DMS 273 treated with DMSO at 0.1 percent for 48 hours (cell line): ENCODE data around the gene NR1H3.
"Not testable (repeated sequence)": the region's sequence is repeated elsewhere in the genome, so short reads cannot be mapped to it uniquely, and the experiment has no call there.

Experiments
- DNase-seq: peaks from one replicate; lab custom pipeline; 2025; lab: John Stamatoyannopoulos, UW

The NR1H3 gene

GRCh38 chr11:47257517-47258316 lies at the start of gene NR1H3:
NR1H3 (plus strand) TSS chr11:47257996; CDS start chr11:47259217, 1,221 bp downstream.
- DNase-seq: no peak

DNA sequence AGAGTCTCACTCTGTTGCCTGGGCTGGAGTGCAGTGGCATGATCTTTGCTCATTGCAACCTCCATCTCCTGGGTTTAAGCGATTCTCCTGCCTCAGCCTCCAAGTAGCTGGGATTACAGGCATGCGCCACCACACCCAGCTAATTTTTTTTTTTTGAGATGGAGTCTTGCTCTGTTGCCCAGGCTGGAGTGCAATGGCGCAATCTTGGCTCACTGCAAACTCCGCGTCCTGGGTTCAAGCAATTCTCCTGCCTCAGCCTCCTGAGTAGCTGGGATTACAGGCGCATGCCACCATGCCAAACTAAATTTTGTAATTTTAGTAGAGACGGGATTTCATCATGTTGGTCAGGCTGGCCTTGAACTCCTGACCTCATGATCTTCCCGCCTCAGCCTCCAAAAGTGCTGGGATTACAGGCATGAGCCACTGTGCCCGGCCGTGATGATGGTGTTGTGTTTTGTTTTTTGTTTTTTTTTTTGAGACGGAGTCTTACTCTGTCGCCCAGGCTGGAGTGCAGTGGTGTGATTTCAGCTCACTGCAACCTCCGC lies 49.7 kb upstream of the NR1H3 start:
- DNase-seq: not testable (repeated sequence)

DNA sequence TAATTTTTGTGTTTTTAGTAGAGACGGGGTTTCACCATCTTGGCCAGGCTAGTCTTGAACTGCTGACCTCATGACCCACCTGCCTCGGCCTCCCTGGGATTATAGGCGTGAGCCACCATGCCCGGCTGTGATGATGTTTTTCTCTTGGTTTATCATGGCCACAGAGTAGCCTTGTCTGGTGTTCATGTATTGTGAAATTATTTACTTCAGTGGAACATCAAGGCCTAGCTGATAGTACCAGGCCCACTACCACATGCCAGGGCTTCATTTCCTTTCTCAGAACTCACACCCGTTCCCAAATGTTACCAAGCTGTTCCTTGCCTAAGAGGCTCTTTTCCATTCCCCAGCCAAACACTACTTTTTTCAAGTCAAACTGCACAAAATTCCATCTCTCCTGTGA lies 49.2 kb upstream of the NR1H3 start:
- DNase-seq: no peak

GRCh38 chr11:47212938-47213337 lies 44.9 kb upstream of the NR1H3 start:
- DNase-seq: no peak

DNA sequence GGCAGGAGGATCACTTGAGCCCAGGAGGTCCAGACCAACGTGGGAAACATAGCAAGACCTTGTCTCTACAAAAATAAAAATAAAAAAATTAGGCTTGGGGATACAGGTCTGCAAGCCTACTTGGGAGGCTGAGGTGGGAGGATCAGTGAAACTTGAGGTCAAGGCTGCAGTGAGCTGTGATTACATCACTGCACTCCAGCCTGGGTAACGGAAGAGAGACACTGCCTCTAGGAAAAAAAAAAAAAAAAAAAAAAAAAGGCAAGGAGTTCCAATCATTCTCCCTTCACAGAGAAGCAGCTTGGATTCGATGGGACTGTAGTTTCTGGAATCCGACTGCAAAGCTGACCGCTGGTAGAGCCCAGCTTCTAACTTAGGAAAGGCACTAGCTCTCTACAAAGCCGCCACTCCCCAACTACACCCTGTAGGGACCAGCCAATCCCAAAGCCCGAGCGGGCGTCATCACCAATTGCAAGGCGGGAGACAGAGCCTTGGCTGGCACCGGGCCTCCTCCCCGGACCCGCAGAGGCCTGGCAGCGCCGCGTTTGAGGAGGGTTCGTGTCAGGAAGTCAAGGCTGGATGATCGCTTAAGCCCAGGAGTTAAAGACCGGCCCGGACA lies 43.7 kb upstream of the NR1H3 start:
- DNase-seq: peak; percentile 73

GRCh38 chr11:47215366-47215910 lies 42.4 kb upstream of the NR1H3 start:
- DNase-seq: no peak

DNA sequence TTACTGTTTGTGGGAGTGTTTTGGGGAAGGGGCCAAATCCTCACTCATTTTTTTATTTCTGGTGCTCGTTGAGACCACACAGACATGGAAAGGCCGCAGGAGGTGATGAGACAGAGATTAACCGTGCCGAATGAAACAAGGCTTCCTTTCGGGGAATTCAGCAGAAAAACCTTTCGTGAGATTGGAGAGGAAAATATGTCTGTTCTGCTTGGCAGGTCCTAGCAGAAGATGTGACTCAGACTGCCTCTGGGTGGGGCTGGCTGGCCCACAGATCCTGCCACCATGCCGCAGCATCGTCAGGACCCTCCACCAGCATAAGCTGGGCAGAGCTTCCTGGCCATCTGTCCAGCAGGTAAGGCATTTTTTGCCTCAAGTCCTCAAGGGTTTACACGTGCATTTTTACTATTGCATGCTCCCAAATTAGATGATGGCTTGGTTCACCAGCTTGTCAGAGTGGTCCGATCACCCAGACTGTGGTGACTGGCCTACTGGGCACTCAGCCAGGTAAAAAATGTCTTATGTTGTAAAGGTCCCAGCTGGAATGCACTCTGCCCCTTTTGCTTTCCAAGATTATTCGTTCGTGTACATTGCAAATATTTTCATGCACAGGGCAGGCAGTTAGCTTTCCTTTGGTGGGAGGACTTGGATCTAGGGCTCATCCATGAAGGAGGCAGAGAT lies 41.5 kb upstream of the NR1H3 start:
- DNase-seq: no peak

DNA sequence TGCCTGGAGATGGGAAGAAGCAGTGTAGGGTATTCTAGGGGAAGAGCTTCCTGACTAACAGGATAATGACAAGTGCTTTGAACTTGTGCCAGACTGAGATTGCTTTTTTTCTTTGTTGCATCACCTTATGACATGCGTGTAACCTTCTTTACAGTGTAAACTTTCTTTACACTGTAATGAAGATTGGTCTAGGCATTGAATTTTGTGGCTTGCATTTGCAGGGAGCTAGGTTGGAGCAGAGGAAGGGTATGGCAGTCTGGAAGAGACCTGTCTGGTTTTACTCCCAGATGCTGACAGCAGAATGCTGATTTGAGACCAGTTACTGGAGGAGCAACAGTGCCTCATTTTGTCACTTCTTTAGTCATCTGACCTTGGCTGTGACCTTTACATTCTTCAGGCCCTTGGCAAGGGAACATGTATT lies 37.4 kb upstream of the NR1H3 start:
- no peak for DNase-seq

DNA sequence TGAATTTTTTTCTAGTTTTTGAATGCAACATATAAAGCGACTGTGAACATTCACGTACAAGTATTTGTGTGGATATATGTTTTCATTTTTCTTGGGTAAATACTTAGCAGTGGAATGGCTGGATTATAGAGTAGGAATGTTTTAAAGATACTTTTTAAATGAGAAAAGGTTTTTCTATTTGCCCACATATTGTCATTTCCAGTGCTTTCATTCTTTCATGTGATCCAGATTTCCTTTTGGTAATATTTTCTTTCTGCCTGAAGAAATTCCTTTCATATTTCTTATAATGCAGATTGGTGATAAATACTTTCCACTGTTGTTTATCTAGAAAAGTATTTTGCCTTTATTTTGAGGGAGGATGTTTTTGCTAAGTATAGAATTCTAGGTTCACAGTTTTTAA lies 35.1 kb upstream of the NR1H3 start:
- no peak for DNase-seq

DNA sequence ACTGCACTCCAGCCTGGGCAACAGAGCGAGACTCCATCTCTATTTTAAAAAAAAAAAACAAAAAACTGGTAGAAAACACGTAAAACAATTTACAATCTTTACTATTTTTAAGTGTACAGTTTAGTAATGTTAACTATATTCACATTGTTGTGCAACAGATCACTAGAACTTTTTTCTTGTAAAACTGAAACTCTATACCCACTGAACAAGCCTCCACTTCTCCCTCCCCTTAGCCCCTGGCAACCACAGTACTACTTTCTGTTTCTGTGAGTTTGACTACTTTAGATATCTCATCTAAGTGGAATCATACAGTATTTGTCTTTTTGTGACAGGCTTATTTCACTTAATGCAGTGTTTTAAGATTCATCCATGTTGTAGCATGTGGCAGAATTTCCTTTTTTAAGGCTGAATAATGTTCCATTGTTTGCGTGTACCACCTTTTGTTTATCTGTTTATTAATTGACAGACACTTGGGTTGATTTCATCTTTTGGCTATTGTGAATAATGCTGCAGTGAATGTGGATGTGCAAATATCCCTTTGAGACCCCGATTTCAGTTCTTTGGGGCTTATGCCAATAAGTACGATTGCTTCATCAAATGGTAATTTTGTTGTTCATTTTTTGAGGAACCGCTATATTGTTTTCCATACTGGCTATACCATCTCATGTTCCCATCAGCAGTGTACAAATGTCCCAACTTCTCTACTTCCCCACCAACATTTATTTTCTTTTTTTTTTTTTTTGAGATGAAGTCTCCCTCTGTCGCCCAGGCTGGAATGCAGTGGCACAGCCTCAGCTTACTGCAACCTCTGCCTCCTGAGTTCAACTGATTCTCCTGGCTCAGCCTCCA lies 32.0 kb upstream of the NR1H3 start:
- no peak for DNase-seq

DNA sequence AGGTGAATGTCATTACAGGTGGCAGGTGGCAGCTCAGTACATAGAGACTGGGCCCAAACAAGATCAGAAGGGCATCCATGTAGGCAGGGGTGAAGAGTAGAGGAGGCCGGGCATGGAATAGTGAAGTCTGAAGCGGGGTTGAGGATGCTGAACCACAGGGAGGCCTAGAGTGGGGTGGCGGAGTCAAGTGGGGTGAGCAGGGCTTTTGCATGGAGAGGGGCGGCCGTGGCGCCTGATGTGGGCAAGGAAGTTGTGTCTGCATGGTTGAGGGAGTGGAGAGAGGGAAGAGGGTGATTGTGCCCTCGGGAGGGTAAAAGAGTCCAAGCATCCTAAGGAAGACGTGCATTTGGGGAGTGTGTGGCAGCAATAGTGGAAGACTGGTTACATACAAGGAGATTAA lies 28.6 kb upstream of the NR1H3 start:
- DNase-seq: no peak

DNA sequence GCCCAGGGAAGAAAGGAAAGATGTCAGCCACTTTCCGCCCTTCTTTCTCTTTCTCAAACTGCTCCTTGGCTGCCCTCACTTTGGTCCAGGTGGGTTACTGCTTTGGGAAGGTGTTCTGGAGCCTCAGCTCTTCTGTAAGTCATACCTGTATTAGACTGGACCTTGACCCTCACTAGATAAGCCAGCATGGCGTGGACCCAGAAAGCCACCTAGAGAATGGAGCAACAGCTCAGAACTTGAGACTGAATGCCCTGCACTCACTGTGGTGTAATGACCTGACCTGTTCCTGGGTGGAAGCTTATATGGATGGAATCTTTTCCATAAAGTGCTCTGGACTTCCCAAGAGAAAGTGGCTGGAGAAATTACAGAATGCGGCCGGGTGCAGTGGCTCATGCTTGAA lies 24.7 kb upstream of the NR1H3 start:
- no peak for DNase-seq

DNA sequence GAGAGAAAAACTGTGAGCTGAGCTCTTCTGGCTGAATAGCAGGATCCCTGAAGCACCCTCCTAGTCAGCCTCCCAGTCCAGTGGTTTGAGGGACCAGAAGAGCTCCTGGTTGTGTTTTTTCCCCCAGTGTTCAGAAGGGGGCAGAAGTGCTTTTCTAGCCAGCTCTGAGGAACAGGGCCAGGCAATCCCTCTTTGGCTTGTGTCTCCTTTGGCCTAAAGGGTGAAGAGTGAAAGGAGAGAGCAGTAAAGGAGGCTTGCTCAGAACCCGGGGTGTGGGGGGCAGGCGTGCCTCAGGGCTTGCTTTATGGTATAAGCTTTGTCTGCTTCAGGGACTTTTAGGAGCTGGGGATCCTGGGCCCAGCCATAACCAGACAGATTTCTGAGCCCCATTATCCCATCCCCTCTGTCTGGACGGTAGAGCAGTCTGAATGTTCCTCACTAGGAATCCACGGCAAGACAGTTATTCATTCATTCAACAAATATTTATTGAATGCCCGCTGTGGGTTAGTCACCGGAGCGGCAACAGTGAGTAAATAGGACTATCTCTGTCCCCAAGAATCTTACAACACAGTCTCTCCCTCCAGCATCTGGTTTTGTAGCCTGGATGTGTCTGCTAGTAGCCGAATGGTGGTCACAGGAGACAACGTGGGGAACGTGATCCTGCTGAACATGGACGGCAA lies 23.7 kb upstream of the NR1H3 start:
- DNase-seq: no peak

- DNase-seq: no peak
These were observed 23.1 kb upstream of the NR1H3 start for GRCh38 chr11:47234669-47235100.

- no peak for DNase-seq
These were observed 22.6 kb upstream of the NR1H3 start for GRCh38 chr11:47235163-47235562.

- no peak for DNase-seq
These were observed 21.3 kb upstream of the NR1H3 start for GRCh38 chr11:47236482-47236881.

DNA sequence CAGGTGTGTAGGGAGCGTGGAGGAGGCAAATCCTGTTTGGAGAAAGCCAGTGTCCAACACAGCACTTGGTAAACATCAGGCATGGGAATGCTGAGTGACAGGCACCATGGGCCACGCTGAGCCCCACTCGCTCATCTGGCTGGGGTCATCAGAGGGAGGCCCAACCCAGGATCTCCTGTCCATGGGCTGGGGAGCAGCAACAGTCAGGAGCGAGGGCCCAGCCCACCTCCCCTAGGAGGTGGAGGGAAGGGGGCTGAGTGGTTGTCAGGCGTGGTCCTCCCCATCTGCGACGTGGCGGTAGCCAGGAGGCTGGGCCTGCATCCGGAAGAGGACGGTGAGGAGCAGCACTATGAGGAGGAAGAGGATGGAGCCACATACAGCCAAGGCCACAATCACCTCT lies 17.9 kb upstream of the NR1H3 start:
- DNase-seq: no peak

DNA sequence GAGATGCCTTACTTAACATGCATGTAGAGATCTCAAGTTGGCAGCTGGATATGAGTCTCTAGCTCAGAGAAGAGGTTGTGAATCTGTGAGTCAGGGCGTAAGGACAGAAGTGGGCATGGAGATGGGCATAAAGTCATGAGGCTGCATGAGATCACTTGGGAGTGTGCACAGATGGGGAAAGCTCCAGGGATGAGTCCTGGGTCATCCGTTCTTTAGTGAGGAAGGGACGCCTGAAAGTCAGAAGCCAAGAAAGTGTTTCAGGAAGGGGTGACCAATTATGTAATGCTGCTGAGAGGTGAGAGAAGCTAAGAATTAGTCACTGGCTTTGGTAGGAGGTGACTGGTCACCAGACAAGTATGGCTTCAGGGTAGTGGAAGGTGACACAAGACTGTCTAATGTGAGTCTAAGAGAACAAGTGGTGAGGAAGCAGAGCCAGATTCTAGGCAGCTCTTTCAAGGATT lies 15.9 kb upstream of the NR1H3 start:
- no peak for DNase-seq

DNA sequence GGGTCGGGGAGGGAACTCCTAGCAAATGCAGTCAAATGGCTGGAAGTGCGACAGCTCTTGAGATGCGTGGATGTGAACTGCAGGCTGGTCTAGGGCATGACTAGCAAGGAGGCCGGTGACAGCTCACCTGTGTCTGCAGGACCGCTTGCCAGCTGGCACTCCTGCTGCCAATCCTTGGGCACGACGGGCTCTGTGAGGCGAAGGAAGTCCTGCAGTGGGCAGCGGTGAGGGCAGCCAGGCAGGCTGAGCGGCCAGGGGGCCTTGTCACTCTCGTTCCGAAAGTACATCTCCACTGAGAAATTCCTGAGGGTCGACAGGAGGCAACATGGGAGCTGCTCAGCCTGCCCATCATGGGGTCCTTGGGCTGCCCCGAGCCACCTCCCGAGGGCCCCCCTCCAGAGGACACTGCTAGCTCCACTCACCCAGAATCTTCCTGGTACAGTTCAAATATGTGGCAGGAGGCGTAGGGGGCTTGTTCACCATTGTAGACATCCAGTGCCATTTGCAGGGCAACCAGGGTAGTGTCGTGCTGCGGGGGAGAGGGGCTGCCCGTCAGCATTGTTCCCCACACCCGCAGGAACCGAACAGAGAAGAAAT lies 15.1 kb upstream of the NR1H3 start:
- DNase-seq: no peak

DNA sequence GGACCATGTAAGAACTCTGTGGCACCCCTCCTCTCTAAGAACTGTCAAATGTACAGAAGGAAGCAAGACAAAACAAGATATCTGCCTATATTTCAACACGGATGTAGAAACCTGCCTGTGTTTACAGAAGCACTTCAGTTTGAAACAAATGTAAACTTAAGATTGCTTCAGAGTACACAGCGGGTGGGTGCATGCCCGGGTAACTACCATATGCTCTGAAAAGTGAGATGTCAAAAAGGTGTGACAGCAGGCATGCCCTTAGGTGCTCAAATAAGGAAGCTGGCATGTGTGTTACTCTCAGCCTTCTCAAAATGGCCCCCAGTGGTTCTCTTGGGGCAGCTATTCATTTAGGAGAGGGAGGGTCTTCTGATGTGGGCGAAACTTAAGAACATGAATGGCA lies 14.3 kb upstream of the NR1H3 start:
- no peak for DNase-seq
